HG02840 (cell line): ENCODE data around the gene UBXN4.
"Not testable (repeated sequence)": the region's sequence is repeated elsewhere in the genome, so short reads cannot be mapped to it uniquely, and the experiment has no call there.

Source experiments
- ATAC-seq: cut with Tn5 transposase; IDR thresholded peaks from one replicate; pipeline ENCODE4 v1.9.1; 2021; ENCODE audit warnings: mild to moderate bottlenecking, moderate library complexity, moderate number of reproducible peaks; ENCODE audit not compliant: unreplicated experiment, low FRiP score

UBXN4 gene

GRCh38 chr2:135762022-135762421 lies 20.4 kb downstream of the UBXN4 start:
- no peak for ATAC-seq

DNA sequence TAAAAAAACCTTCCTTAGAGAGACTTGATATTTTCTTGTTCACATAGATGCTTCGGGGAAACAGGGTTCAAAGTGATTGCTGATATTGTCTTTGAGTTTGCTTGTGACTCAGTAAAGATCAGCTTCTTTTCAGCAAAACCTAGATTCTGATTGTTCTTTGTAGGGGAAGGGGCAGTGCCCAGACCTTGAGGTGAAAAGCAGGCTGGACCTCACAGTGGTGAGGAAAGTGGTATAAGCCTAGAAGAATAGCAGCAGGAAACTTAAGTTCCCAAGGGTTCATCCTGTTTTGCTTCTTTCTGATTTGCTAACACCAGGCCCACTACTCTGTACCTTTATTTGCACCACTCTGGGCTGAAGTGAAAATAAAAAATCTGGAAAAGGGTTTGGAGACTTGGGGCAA lies 20.9 kb downstream of the UBXN4 start:
- ATAC-seq, result no peak

DNA sequence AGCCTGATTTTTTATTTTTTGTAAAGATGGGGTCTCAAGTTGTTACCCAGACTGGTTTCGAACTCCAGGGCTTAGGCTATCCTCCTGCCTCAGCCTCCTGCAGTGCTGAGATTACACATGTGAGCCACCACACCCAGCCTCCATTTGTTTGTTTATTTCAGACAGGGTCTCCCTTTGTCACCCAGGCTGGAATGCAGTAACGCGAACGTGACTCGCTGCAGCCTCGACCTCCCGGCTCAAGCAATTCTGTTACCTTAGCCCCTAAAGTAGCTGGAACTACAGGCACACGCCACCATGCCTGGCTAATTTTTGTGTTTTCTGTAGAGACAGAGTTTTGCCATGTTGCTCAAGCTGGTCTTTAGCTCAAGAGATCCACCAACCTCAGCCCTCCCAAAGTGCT lies 27.2 kb downstream of the UBXN4 start:
- no peak for ATAC-seq

DNA sequence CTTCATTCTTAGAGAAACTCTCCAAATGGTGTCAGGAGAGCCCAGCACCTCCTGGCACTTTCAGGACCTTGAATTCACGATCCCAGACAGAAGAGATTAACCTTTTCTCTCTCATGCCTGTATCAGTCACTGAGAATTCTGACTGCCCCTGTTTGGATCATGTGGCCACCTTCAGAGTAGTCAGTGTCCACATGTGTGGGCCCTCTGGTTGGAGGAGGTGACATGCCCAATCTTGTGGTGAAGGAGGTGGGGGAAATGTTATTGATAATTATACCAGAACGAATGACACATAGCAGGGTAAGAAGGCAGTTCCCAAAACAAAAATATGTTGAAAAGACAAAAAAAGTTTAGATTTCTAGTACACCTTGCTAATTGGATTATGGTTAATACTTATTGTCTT lies 31.7 kb downstream of the UBXN4 start:
- no peak for ATAC-seq

- no peak for ATAC-seq
Measured at GRCh38 chr2:135773917-135774316, 32.3 kb downstream of the UBXN4 start.

DNA sequence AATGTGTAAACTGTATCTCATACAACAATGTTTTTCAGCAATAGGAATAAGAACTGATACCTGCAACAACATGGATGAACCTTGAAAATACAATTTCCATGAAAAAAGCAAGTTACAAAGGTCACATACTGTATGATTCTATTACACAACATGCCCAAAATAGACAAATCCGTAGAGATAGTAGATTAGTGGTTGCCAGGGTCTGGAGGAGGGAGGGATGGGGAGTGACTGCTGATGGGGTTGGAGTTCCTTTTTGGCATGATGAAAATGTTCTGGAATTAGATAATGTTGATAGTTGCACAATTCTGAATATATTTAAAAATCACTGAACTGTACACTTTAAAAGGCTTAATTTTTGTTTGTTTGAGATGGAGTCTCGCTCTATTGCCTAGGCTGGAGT lies 33.8 kb downstream of the UBXN4 start:
- ATAC-seq, result no peak

DNA sequence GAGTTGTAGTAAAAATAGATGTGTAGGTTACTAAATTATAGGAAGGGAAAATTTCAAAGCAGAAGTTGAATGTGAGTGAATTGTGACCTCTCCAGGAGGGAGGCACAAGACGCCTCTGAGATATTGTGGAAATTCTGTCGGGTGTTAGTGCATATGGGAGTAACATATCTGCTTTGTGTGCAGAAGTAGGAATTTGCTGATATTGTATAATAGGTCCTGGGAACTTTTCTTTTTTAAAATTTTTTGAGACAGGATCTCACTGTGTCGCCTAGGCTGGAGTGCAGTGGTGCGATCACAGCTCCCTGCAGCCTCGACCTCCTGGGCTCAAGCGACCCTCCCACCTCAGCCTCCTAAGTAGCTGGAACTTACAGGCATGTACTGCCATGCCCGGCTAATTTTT lies 34.7 kb downstream of the UBXN4 start:
- no peak for ATAC-seq

DNA sequence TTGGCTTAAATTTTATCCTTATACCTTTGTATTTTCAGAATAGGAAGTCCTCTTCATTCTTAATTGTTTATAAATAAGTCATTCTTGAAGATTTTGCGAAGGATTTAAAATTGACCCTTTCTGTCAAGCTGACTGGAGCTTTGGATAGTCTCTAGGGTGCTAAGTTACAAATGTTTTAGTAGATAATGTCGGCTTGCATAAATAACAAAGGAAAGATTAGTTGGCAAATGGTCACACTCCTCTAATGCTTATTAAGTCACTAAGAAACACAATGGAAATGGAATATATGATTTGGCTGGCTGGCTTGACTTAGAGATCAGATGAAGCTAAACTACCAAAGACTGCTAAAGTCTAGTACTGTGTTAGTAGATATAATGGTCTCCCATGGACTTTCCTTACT lies 40.6 kb downstream of the UBXN4 start:
- ATAC-seq, result no peak

DNA sequence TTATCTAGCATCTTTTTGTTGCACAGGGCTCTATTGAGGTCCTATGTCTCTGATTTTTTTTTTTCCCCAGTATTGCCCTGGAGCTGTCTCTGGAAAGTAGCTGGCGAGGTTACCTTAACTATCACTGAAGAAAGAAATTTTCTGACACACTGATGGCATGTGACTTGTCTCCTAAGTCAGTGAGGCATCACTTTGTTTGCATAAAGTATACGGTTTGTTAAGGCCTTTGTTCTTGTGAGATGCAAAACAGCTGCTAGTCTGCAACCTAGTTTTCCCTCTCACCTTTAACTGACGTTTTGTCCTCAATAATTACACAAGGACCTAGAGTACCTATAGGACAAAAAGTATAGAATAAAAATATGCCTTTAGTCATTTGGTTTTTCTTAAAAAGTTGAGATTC lies 41.8 kb downstream of the UBXN4 start:
- no peak for ATAC-seq

GRCh38 chr2:135785032-135785431 lies 43.4 kb downstream of the UBXN4 start:
- no peak for ATAC-seq

GRCh38 chr2:135786823-135787222 lies 45.2 kb downstream of the UBXN4 start:
- ATAC-seq, result no peak

DNA sequence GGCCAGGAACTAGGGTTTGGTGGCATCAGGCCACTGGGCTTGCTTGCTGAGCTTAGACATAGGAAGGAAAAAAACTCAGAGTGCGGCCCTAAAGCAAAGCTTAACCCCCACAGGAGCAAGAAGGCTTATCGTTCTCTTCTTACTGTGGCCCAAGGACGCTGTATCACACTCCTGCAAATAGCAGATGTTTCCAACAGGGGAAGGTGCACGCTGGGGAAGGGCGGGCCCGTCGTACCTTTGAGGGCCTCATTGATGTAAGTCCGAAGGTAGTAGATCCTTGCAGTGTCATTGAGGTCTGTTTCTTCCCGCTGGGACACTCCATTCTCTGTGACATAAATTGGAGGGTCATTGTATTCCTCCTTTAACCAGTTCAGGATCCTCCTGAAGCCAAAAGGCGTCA lies 48.8 kb downstream of the UBXN4 start:
- no peak for ATAC-seq

GRCh38 chr2:135791418-135792190 lies 49.9 kb downstream of the UBXN4 start:
- no peak for ATAC-seq

DNA sequence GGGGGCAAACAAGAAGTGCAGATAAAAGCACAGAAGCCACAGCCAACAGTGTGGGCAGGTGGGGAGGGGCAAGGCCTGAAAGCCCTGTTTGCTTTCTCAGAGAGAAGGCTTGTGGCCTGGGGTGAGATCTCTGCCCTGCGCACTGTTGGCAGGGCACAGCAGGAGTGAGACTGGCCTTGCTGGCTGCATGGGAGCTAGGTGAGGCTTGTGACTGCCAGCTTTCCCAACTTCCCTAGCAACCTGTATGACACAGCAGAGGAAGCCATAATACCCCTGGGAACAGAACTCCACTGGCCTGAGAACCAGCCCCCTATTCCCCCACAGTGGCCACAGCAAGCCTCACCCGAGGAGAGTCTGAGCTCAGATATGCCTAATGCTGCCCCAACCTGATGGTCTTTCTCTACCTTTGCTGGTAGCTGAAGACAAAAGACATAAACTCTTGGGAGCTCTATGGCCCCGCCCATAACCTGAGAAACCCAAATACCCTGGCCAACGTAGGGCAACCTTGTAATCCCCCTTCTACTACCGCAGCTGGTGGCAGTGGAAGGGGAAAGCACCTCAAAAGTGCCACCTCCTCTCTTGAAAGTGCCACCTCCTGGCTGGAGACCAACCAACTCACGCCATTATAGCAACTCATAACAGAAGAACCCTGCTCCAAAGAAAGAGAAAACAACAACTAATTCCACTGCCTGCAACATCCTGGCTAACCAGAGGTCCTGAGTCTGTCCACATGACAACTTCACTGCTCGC lies 50.9 kb downstream of the UBXN4 start:
- ATAC-seq, result no peak

DNA sequence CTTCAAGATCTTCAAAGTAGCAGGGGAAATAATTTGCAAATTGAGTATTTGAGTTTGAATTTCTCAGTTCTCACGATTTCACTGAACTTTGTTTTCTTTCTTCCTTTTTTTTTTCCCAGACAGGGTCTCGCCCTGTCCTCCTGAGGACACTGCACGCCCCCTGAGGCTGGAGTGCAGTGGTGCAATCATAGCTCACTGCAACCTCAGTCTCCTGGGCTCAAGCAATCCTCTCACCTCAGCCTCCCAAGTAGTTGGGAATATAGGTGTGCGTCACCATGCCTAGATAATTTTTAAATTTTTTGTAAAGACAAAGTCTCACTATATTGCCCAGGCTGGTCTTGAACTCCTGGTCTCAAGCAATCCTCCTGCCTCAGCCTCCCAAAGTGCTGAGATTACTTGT lies 54.0 kb downstream of the UBXN4 start:
- not testable (repeated sequence) for ATAC-seq

DNA sequence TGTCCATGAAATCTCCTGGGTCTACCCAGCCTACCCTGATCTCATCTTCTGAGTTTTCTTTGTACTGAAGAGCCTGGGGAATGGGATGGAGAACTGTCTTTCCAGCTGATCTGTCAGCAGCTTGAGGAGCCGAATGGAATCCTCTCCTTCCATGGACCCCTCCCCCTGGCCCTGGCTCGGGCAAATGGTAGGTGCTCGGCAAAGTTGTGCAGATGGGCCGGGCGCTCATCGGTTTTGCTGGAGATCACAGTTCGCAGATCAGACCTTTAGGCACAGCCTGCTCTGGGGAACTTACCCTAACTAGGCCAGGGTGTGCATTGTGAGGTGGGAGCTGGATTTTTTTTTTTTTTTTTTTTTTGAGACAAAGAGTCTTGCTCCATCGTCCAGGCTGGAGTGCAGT lies 55.0 kb downstream of the UBXN4 start:
- no peak for ATAC-seq

DNA sequence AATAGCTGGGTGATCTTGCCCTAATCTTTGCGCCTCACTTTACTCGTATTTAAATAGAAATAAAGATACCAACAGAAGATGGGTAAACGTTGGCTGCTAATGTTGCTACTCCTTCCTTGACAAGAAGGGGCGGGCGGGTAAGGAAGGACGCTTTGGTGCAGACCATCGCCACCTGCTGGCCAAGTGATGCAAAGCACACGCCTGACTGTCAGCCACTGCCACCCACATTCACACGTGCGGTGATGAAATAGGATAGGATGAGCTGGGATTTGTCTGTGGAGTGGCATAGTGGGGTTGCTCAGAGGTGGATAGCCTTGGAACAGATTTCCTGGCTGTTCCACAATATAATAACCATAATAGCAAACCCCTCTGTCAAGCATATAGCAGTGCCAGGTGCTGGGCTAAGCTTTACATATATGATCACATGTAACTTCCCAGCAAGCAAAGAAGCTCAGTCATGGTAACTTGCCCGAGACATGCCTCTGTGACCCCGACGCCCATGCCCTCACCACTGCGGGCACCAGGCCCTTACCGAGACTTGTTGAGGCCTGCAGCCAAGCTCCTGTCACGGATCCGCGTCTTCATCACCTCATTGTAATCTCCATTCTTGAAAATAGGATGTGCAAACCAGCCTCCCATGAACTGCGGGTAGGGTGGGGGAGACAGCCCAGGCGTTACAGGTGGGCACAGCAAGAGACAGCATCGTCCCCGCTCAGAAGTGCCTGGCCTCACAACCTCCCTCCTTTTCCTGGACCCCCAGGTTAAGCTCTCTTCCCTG lies 56.0 kb downstream of the UBXN4 start:
- ATAC-seq, result no peak

DNA sequence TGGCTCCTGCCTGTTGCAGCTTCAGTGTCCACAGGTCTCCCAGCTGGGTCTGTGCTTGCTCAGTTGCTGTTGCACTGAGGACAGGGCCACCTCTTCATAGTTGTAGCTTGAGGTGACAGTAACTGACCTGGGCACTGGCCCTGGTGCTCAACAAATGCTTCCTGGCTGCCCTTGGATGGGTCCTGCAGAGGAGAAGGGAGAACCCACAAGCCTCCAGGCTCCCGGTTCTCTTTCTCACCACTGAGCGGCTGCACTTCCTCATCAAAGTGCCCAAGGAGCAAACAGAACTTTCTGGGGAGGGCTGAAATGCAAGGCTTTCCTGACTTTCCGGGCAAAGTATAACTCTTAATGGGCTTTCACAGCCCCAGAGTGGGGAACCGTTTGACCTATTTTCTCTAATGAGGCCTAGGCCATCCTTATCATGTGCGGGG lies 56.6 kb downstream of the UBXN4 start:
- no peak for ATAC-seq

DNA sequence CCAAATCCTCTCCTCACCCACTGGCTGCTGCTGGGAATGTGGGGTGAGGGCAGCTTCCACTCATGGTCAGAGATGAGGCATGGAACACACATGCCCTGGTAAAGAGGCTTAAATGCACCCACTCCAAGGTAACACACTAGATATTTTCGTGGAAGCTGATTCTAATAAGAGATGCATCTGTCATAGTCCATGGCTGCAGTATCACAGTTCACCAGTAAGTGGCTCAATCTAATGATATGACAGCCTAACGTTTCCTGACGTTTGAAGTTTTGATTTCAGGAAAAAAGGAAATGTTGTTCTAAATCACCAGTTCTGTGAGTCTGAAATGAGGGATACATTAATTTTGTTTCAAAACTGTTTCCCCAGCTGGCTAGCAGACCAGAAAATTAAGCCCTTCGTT lies 57.1 kb downstream of the UBXN4 start:
- ATAC-seq, result no peak

DNA sequence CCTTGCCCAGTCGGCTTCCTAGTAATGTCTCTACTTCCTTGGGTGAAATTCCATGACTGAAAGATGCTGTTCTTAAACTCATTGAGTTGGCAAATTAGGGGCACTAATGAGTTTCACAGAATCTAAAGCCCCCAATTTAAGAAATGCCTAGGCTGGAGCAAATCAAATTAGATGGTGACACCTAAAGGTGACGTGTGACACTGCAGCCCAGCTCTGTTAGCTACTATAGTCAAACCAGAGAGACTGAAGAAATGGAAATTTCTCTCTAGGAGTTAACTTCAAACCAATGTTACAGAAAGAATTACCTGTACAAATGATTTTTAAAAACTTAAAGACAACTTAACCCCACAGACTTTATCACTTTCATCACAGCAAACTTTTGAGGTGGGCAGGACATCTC lies 58.1 kb downstream of the UBXN4 start:
- no peak for ATAC-seq
